HCT116 (cell line): ENCODE data around the gene CARD18.

ENCODE experiments used
- ATF3 ChIP-seq: IDR thresholded peaks from 2 replicates; pipeline ENCODE4 v1.6.1; 2012
- CTCF ChIP-seq, 3 experiments: fragments of 200-600 bp in 1 of 3; sonication (generic) in 1 of 3; IDR thresholded peaks in 2 of 3; conservative IDR thresholded peaks in 1 of 3; 2 replicates each; pipeline ENCODE4 v1.5.1; 2012 to 2017; ENCODE audit warnings: low read depth in 2 of 3, low read length in 2 of 3, antibody characterized with exemption in 1 of 3, borderline replicate concordance in 1 of 3, control low read depth in 1 of 3, mild to moderate bottlenecking in 1 of 3, mixed read lengths in 1 of 3, mixed run types in 1 of 3, moderate library complexity in 1 of 3; ENCODE audit not compliant: insufficient read depth in 1 of 3
- POLR2A ChIP-seq: IDR thresholded peaks from 2 replicates; pipeline ENCODE4 v1.7.0; 2011; ENCODE audit warnings: borderline replicate concordance; ENCODE audit not compliant: insufficient read depth, insufficient read length; ENCODE audit errors: extremely low read depth
- RAD21 ChIP-seq: IDR thresholded peaks from 2 replicates; pipeline ENCODE4 v1.6.1; 2012; ENCODE audit warnings: low read depth, mild to moderate bottlenecking
- SP1 ChIP-seq: IDR thresholded peaks from 2 replicates; pipeline ENCODE4 v1.6.1; 2012; ENCODE audit warnings: low read depth

- TF ChIP-seq CTCF (IDR thresholded peaks at IDR 0.05 in 2 of 3, conservative IDR thresholded peaks at IDR 0.05 in 1 of 3; ENCODE audit: borderline replicate concordance in 1 of 3, insufficient read depth in 1 of 3, low read depth in 2 of 3, low read length in 2 of 3) = no peak
- TF ChIP-seq POLR2A = no peak
- no peak for TF ChIP-seq SP1
- no peak for TF ChIP-seq RAD21
- no peak for TF ChIP-seq ATF3
These were observed 2.6 kb upstream of the CARD18 start for GRCh38 chr11:105142167-105142566.
